ENCODE results near the gene TGM6.

Gene TGM6

DNA sequence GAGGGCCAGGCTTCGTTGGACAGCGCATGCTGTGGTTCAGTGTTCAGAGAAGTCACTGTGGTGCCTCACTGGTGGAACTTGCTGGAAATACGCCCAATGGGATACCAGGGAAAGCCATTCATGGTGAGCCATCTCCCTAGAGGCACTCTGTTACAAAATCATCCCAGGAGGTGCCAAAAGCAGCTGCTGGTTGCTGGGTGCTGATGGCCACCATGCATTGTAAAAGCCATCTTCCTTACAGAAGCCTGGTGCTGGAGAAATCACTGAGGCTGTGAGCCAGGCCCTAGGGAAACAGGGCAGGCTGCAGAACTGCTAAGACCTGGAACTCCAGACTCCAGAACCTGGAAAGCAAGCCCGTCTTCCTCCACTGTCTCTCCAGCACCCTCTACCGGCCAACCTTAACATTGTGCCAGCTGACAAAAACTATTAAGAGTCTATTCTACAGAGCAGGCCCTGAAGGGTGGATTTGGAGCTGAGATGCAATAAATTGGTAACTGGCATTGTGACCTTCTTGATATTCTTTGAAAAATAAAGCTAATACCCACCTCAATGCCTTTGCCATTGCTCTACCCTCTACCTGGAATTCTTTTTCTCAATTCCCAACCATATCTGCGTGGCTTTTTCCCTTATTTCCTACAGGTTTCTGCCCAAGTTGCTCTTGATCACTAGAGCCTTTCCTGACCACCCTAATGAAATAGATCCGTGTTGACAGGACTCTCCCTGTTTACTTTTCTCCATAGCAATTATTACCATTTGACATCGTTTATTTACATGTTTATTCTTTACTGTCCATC, 71.4 kb downstream of the TGM6 start:
- no peak for DNase-seq (ENCODE audit: low spot score)
- no peak for FAIRE-seq

DNA sequence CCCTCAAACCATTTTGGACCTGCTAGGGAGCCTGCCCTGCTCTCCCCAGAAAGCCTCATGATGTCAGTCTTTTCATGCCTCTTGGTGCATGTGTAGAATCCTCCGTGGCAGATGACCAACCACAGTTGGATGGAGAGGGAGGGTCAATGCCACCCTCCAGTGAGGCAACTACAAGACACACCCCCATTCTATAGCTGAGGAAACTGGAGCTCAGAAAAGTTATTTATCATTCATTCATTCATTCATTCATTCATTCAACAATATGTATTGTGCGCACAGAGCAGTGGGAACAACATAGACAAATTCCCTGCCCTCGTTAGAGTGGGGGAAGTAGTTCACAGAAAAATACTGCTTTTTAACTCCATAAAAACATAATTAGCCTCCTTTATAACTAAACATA, 73.1 kb downstream of the TGM6 start:
- FAIRE-seq, result no peak
- no peak for DNase-seq (ENCODE audit: low spot score)

DNA sequence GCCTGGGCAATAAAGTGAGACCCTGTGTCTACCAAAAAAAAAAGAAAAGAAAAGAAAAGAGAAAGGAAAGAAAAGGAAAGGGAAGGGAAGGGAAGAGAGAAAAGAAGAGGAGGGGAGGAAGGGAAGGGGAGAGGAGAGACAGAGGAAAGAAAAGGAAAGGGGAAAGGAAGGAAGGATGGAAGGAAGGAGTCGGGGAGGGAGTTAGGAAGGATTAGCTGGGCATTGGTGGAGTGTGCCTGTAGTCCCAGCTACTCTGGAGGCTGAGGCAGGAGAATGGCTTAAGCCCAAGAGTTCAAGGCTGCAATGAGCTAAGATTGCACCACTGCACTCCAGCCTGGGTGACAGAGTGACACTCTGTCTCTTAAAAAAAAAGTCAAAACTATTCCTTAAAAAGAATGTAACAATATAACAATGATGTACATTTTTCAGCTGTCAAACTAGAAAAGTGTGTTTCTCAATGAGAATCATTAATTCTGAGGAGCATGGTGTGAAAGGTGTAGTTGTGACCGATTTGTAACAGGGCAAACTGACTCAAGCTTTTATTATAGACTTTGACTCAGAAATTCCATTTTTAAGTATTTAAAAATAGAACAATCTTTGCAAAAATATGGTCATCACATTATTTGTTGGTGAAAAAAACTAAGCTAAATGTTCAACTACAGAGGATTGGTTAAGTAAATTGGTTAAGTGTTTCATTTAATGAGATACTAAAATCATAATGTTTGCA, 75.2 kb downstream of the TGM6 start:
- no peak for FAIRE-seq
- DNase-seq (ENCODE audit: low spot score), result no peak

DNA sequence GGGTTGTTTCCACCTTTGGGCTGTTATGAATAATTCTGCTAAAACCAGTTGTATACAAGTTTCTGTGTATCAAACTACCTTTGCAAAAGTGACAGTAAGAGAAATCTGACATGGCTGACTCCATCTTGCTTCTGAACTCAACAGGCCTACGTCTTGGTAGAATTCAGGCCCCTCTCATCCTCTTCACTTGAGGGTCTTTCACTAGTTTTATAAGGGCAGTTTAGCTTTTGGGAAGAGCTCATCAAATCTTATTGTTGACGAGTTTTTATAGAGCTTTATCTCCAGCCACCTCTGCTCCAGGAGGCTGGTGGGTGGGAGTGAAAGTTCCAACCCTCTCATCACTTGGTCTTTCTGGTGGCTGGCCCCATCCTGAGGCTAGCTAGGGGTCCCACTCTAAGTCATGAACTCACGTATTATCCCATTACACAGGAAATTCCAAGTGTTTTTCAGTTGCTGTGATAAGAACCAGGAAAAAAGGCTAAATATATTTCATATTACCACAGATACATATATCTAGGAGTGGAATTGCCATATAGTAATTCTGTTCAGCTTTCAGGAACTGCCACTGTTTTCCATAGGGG, 78.3 kb downstream of the TGM6 start:
- no peak for DNase-seq (ENCODE audit: low spot score)
- no peak for FAIRE-seq

DNA sequence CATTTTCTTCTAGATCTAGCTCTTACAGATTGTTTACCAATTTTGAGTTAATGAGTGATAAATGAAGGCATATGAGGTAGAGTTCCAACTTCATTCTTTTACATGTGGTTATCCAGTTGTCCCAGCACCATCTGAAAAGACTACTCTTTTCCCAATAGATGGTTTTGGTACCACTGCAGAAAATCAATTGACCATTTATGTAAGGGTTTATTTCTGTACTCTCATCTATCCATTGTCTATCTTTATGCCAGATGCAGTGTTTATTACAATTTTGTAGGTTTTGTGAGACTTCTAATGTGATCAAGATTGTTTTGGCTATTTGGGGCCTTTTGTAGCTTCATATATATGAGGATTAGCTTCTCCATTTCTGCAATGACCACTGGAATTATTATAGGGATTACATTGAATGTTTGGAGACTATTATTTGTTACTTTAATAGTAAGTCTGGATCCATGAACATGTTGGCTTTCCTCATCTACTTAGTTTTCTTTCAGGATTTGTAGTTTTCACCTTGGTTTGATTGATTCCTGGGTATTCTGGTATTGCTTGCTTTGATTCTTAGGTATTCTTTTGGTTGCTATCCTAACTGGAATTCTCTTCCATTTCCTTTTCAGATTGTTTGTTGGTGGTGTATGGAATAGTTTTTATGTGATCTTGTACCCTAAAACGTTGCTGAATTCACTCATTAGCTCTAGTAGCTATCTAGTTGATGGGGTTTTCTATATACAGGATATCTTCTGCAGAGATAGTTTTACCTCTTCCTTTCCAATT, 79.5 kb downstream of the TGM6 start:
- no peak for DNase-seq (ENCODE audit: low spot score)
- no peak for FAIRE-seq

DNA sequence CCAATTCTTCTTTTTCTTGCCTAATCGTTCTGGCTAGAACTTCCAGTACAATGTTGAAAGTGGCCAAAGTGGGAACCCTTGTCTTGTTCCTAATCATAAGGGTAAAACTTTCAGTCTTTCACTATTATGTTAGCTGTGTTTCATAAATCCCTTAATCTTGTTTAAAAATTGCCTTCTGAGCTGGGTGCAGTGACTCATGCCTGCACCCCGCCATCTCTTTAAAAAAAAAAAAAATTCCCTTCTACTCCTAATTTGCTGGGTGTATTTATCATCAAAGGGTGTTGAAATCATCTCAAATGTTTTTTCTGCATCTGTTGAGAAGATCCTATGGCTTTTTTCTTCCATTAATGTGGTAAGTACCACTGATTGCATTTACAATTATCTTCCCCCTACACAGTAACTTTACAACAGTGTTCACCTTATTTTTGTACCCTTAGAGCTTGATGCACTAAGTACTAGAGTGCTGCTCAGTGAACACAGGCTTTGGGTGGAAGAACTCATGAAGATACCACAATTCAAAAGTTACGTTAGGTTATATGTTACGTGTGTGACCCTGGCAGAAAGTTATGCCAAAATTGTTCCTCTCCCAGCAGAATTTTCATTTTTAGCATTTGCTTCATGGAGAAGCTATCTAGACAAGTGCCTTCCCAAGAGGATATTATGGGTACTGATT, 80.2 kb downstream of the TGM6 start:
- DNase-seq (ENCODE audit: low spot score), result no peak
- no peak for FAIRE-seq

DNA sequence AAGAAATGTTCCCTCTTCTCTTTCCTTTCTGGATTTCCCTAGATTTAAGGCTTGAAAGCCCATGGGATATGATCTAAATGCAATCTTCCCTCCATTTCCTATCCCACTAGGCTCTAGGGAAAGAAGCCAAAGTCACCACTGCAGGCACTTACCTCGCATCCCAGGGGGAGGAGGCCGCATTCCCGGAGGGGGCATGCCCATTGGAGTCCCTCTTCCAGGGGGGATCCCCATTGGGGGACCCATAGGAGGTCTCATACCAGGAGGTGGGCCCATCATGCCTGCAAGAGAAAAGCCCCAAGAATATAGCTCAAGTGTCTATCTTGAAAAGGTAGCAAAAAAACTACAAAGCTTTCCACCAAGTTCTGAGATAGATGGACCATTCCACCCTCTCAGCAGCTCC, 81.8 kb downstream of the TGM6 start:
- DNase-seq (ENCODE audit: low spot score) (no peak), FAIRE-seq (no peak)

DNA sequence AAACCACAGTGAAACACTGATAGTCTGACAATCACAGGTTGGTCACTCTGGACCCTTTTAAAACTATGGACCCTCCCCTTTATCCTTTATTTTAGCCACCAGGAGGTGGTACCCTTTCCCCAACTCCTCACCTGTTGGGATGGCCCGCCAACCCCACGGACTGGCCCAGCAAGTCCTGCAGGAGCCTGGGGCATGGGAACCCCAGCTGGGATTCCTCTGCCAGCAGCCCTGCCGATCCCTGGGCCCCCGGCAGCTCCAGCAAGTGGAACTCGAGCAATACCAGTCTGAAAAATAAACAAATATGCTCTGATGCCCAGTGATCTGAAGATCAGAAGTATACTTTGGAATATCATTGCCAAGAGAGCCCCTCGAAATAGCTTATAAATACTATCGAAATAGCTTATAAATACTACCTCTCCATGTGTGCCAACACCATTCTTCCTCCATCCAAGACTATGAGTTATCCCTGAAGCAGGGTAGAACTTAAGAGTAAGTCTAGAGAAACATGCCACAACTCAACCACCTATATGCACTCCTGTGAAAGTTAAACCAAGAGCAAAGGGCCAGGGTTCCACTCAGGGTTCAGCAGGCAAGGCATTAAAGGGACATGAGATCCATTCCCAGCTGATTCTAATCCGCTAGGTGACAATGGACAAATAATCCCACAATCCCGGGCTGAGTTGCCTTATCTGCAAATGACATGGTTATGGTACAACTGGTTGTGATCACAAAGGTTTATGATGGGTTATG, 83.1 kb downstream of the TGM6 start:
- DNase-seq (ENCODE audit: low spot score) (no peak), FAIRE-seq (no peak)

DNA sequence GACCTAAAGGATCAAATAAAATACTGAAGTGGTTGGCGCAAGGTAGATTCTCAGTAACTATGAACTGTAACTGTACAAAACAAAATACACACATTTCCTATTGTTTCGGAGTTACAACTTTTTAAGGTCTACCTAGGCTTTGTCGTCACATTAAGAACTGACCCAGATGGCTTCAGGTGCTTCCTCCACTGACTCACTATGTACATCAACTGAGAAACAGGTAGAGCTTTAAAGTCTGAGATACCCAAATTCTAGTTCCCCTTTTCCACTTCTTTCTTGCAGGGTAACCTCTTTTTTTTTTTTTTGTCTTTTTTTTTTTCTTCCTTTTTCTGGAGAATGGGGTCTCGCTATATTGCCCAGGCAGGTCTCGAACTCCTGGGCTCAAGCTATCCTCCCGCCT, 84.4 kb downstream of the TGM6 start:
- DNase-seq (ENCODE audit: low spot score) (no peak), FAIRE-seq (no peak)

DNA sequence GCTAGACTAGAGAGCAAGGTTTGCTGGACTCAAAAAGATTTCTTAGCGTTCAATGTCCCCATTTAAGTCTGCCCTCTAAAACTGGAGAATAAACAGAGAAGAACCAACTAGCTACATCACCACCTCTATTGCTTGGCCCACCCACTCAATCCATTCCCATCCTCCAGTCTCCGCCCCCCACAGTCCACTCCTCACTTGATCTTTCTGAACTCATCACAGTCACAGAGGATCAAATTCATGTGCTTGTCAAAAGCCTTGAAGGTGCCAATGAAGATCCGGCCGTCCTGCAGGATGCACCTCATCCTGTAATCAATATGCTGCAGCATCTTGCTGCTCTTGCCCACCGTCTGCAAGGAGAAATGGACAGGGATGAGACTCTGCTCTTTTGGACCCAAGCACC, 86.7 kb downstream of the TGM6 start:
- DNase-seq (ENCODE audit: low spot score) (no peak), FAIRE-seq (no peak)

DNA sequence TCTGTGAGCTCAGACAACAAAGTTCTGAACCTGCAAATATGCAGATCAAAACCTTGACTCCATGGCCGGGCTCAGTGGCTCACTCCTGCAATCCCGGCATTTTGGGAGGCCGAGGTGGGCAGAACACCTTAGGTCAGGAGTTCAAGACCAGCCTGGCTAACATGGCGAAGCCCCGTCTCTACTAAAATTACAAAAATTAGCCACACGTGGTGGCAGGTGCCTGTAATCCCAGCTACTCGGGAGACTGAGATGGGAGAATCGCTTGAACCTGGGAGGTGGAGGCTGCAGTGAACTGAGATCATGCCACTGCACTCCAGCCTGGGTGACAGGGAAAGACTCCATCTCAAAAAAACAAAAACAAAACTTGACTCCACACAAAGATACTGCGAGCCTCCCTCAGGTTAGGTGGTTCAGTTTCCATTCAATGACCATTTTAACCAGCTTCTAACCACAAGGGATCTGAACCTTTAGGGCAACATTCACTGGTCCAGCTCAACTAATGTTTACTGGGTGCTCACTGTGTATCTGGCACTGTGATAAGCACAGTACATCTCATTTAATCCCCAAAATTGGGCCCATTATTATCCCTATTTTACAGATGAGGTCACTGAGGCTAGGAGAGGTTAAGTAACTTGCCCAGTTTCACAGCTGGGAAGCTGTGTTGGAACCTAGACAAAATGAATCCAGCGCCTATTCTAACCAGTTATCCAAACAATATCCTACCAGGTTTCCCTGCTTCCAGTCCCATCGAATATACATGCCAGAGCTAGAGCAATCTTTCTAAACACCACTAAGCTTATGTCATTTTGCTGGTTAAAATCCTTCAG, 88.1 kb downstream of the TGM6 start:
- FAIRE-seq (no peak), DNase-seq (ENCODE audit: low spot score) (no peak)

DNA sequence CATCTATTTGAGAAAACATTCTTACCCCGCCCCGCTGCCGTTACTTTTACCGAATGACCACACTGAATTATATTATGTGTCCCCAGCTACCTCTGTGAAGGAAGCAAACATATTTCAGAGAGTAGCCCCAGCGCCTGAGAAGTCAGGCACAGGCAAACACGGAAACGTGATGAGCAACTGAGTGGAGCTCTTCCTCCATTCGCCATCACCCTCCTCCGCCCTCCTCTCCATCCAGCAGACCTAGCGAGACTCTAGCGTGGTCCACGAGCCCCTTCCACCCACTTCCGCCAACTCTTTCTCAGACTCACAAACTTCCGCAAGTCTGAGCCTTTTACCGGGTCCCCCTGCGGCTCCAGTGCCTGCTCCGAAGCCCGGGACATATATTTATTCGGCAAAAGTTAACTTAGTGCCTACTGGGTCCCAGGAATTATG, 89.3 kb downstream of the TGM6 start:
- DNase-seq (ENCODE audit: low spot score) (peak; percentile 33), FAIRE-seq (no peak)

DNA sequence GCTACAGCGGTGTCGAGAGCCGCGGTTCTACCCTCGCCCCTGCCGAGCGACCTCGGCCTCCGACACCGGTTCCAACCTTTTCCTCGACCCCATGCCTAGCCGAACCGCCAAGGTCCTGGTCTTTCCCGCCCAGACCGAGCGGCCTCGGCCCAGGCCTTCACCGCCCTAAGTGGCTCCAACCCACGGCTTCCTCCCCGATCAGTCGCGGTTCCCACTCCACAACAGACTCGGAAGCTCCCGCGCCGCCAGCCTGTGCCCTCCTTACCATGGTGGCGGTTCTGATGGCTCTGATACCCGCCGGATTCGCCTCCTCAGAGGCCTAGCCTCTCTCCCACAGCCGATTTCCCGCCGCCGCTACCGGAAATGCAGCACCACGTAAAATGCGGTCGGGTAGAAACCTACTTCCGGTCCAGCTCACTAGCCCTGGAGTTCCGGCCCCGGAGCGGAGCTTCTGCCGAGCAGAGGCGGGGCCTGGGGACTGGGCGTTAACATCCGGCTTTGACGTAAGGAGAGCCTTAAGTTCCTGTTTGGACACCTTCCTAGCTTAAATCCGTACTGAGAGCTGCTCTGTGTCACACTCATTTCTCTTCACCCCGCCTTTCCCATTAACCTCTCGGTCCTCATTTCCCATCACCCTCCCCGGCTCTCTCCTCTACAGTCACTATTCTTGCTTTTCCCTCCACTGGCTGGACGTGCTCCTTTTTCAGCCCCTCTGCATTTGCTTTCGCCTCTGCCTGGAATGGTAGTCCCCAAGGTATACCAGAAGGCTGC, 89.9 kb downstream of the TGM6 start, which contains the start of gene SNRPB:
TSS of gene SNRPB (minus strand) at position 367 of the 771 bp plus-strand sequence. CDS start at position 268, 99 bp downstream.
- FAIRE-seq, result peak; percentile 81
- DNase-seq (ENCODE audit: low spot score), result peak; percentile 96

DNA sequence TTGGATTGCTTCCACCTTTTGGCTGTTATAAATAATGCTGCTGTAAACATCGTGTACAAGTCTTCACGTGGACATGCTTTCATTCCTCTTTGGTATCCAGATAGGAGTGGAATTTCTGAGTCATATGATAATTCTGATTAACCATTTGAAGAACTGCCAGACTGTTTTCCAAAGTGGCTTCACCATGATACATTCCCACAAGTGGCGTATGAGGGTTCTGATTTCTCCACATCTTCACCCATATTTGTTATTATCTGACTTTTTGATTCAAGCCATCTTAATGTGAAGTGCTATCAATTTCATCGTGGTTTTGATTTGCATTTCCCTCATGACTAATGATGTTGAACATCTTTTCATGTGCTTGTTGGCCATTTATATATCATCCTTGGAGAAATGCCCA, 92.8 kb downstream of the TGM6 start:
- DNase-seq (ENCODE audit: low spot score), result peak; percentile 12

DNA sequence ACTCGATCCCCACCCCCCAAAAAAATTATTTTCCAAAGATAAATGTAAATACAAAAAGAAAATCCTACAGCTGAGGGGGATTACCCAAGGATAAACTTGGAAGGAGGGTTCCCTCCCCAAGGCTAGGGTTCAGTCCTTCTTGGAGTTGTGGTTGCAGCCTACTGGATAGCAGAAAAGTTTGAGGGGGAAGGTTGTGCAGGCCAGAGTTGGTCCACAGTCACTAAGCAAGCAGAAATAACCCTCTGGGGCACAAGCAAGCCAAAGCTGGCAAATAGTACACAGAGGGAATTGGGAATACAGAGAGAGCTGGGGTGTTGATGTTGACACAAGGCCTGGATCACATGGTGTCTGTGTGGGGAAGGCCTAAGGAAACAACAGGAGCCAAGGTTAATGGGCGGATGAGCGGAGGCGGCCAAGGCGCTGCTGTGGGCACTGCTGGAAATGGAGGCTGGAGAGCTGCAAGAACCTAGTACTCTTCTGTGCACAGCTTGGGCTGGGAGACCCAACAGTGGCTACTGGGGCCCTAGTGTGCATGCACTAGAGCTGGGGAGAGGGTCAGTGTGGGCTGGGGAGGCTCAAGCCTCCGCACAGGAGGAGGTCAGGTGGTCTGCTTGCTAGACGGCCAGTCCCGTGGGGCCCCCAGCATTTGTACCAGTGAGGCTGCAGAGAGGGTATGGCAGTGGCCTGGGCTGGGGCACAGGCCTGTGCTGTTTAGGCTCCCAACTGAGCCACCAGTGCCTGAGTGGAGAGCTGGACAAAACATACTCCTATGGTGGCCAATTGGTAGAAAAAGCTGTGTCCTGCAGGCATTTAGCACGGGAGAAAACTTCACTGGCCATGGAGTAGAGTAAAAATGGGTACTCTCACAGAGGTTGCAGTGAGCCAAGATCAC, 95.4 kb downstream of the TGM6 start:
- DNase-seq (ENCODE audit: low spot score) (no peak), FAIRE-seq (no peak)

More for the DNA sequence above, 92.8 kb downstream of the TGM6 start:
- FAIRE-seq, result no peak

DNA sequence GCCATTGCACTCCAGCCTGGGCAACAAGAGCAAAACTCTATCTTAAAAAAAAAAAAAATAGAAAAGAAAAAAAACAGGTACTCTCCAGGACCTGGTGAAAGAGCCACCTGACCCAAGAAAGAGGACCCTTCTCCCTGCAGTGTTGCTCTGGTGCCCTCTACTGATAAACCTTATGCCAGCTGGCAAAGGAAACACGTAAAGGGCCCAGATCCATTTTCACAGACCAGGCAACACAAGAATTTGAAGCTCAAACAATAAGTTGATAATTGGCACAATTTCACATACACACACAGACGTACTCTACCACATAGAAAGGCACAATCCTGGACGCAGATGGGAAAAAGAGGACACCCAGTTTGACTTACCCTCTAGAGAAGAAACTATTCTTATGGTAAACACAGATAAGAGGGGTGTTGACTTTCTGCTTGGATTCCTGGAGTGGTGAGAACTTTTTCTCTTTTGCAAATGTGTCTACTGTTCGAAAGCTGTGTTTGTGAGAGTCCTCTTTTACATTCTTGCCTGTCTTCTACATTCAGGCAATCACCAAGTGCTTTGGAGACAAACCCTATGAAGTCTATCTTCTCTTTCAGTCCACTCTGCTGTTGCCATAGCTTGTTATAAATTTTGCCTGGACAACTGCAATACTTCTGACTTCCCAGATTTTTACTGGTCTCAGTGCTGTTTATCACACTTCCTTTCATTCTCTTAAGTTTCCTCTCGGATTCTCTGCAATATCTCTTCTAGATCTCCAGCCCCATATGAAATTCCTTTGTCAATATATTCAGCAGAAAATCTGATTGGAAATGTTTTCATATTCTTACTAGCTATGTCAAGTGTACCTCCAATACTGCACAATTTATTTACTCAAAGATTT, 96.3 kb downstream of the TGM6 start:
- no peak for DNase-seq (ENCODE audit: low spot score)
- no peak for FAIRE-seq

DNA sequence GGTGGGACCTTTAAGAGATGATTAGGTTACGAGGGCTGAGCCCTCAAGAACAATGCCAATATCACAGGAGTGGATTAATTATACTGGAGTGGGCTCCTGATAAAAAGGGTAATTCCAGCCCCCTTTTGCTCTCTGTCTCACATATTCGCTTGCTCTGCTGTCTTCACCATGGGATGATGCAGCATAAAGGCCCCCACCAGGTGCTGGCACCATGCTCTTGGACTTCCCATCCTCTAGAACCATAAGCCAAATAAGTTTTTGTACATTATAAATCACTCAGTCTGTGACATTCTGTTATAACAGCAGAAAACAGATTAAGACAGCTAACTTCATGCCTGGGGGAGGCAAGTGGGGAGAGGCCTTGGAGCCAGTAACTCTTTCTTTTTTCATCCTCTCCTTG, 99.7 kb downstream of the TGM6 start:
- DNase-seq (ENCODE audit: low spot score) (no peak), FAIRE-seq (no peak)

Data from RCC 7860 (cell line).